Measurements from ENCODE around the gene NCAPH2.

Gene NCAPH2

DNA sequence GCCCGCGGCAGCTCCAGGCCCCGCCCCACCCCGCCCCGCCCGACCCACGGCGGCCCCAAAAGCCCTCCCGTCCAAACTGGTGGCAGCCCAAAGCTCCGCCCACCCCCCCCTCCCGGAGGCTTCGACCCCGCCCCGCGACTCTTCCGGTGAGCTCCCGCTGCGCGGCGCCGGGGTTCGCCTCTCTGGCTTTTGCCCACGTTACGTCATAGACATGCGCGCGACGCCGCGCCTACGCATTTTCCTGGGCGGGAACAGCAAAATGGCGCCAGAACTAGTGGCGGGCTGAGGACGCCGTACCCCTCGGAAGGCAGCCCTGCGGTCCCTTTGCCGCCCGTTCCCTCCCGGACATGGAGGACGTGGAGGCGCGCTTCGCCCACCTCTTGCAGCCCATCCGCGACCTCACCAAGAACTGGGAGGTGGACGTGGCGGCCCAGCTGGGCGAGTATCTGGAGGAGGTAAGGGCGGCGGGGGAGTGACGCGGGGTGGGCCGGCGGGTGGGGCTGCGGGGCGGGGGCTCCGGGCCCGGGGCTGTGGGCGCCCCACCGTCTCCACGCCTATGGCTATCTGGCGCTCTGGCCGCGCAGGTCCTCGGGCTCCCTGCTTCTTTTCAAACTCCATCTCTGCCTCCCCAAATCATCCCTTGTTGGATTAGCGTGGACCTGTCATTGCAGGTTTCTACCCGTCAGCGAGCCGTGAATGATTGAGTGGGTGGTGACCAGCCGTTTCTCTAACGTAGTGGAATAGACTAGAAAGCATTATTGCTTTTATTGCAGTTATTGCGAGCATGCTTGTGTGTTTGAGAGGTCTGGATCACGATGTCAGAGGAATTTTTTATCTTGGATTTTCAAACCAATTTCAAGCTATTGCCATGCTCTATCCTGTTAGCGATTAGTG lies at the start of gene NCAPH2:
NCAPH2 (plus strand) TSS at position 234 of the 894 bp plus-strand sequence; CDS start at position 348, 114 bp downstream.
- H3K27ac Mint-ChIP-seq = peak within 1 kb of the TSS; percentile 98
- H3K36me3 Mint-ChIP-seq (ENCODE audit: low read depth) = peaks cover 62% of the 10 kb centered on the region
- peak; percentile 100 for DNase-seq
- peak within 1 kb of the TSS; percentile 98 for H3K4me3 Mint-ChIP-seq
- no peaks in the 10 kb centered on the region for H3K9me3 Mint-ChIP-seq
- H3K27me3 Mint-ChIP-seq = no peaks in the 10 kb centered on the region
- peaks cover 24% of the 10 kb centered on the region for H3K4me1 Mint-ChIP-seq (ENCODE audit: low read depth)

DNA sequence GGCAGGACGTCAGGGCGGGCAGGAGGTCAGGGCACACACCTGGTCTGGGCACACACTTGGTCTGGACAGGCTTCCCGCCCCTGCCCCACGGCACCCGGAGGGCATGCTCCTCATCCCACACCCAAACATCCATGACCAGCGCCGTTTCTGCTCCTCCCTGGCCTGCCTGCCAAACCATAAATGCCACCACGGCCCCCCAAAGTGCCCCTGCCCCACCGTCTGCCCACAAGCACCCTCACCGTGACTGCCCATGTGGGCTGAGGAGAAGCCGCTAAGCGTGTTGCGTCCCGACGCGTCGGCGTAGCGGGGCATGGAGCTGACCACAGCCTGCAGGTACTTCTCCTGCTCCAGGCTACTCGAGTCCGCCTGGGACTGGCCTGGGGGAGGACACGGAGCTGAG lies 49.0 kb upstream of the NCAPH2 start:
- Mint-ChIP-seq H3K9me3 (no peaks in the 10 kb centered on the region), H3K4me3 (no peak overlapping the region), H3K4me1 (ENCODE audit: low read depth) (peaks cover 3% of the 10 kb centered on the region), H3K27me3 (no peaks in the 10 kb centered on the region), H3K27ac (peak overlapping the region; percentile 75), H3K36me3 (ENCODE audit: low read depth) (peaks cover 91% of the 10 kb centered on the region)
- DNase-seq = no peak

DNA sequence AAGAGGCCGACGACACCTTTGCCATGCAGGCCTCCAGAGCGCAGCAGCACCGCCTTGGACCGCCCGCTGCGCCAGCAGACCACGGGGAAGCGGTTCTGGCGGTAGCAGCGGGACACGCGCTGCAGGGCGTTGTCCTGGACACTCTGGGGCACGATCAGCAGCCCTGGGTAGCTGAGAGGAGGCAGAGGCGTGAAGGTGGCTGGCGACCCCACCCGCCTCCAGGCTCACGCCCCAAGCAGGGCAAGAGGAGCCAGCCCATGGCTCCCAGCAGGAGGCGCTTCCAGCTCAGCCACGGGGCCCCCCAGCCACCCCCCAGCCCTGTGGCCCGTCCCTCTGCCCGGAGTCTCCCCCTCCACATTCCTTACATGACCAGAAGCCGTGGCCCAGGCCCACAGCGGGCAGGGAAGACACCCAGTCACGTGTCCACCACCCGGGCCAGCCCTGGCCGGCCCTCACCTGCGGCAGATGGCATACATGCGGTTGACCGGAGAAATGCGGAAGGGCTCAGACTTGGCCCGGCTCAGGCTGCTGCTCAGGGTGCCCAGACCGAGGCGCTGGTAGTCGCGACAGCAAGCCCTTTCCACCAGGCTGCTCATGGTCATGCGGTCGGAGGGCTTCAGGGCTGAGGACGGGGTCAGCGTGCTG lies 48.4 kb upstream of the NCAPH2 start:
- Mint-ChIP-seq H3K4me1 (ENCODE audit: low read depth) (no peaks in the 10 kb centered on the region), H3K4me3 (no peak overlapping the region), H3K27me3 (no peaks in the 10 kb centered on the region), H3K36me3 (ENCODE audit: low read depth) (peaks cover 91% of the 10 kb centered on the region), H3K9me3 (no peaks in the 10 kb centered on the region), H3K27ac (no peak overlapping the region)
- DNase-seq = no peak

DNA sequence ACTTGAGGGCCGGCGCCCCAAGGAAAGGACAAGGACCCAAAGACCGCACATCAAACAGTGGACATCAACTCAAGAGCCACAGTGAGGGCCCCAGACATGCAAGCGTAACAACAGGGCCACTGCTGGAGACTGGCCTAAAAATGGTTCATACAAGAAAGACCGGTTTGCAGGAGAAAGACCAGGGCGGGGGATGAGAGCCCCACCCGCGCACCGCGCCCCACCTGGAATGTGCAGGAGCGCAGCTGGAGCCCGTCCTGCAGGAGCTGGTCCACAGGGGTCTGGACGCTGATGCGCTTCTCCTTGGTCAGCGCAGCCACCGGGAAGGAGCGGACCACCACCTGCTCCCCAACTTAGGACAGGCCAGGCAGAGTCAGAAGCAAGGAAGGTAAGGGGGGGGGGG lies 47.1 kb upstream of the NCAPH2 start:
- DNase-seq = no peak
- Mint-ChIP-seq H3K9me3 (no peaks in the 10 kb centered on the region), H3K27me3 (no peaks in the 10 kb centered on the region), H3K27ac (no peak overlapping the region), H3K4me1 (ENCODE audit: low read depth) (no peaks in the 10 kb centered on the region), H3K4me3 (no peak overlapping the region), H3K36me3 (ENCODE audit: low read depth) (peaks cover 92% of the 10 kb centered on the region)

DNA sequence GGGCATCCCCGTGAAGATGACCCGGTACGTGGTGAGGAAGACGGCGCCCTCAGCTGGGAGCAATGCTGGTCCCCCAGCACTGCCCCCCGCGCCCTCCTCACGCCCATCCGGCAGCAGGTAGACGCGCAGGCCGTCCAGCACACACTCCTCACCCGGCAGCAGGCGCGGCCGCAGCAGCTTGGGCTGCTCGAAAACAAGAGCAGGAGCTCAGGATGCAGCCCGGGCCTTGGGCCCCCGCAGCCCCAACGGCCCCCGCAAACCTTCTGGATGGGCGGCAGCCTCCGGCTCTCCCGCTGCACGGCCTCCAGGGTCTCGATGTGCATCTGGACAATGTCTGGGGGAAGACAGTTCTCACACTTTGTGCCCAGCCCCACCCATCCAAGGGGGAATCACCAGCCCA lies 46.5 kb upstream of the NCAPH2 start:
- H3K4me3 Mint-ChIP-seq = no peak overlapping the region
- peaks cover 3% of the 10 kb centered on the region for H3K4me1 Mint-ChIP-seq (ENCODE audit: low read depth)
- H3K9me3 Mint-ChIP-seq = no peaks in the 10 kb centered on the region
- no peak overlapping the region for H3K27ac Mint-ChIP-seq
- peaks cover 94% of the 10 kb centered on the region for H3K36me3 Mint-ChIP-seq (ENCODE audit: low read depth)
- no peaks in the 10 kb centered on the region for H3K27me3 Mint-ChIP-seq
- no peak for DNase-seq

DNA sequence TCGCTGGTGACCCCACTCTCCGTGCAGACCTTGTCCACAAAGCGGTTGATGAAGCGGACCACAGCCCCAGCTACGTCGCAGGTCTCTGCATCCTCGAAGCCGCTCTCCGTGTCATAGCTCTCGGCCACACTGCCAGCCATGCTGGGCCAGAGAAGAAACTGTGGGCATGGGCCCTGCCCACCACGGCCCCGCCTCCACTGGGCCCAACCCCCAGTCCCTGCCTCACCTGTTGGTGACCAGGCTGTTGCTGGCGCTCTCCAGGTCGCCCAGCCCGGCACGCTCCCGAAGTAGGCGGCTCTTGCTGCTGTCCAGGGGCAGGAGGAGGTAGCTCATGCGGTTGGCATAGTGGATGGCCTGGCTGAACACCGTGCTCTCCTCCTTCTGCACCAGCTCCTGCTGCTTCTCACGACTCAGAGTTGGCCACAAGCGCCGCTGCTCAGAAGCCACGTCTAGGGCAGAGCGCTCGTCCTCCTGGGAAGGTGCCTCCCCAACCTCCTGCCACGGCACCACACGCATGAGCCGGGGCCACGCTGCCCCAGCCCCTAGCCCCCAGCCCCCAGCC lies 46.0 kb upstream of the NCAPH2 start:
- Mint-ChIP-seq H3K36me3 (ENCODE audit: low read depth) (peaks cover 94% of the 10 kb centered on the region), H3K9me3 (no peaks in the 10 kb centered on the region), H3K4me3 (no peak overlapping the region), H3K27ac (no peak overlapping the region), H3K27me3 (no peaks in the 10 kb centered on the region), H3K4me1 (ENCODE audit: low read depth) (peaks cover 8% of the 10 kb centered on the region)
- no peak for DNase-seq

DNA sequence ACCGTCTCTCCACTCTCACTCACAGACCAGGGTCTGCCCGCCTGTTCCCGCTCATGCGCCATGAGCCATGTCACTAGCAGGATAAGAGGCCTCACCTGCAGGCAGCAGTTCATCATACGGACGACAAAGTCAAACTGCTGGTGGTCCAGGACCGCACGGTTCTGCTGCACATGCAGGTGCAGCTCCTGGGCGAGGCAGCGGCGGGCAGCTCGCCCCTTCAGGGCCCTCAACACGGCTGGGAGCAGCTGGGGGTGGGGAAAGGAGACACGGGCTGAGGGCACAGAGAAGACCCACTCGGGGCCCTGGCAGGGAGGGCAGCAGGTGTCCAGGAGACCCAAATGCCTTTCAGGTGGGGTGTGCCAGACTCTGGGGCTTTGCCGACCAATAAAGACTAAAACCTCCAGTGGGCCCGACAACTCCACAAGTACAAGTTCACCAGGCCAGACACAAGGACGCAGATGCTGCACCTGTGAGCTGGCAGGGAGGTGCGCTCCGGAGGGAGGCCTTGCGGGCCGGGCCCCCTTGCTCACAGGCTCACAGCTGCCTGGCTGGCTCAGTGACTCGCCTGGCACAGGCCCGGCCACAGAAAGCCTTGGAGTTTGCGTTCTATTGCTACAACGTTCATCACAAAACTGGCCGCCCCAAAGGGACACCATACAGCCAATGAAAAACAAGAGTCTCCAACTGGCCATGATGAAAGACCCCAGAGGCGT lies 44.7 kb upstream of the NCAPH2 start:
- peak overlapping the region; percentile 12 for H3K27ac Mint-ChIP-seq
- H3K36me3 Mint-ChIP-seq (ENCODE audit: low read depth) = peaks cover 91% of the 10 kb centered on the region
- DNase-seq = no peak
- H3K9me3 Mint-ChIP-seq = no peaks in the 10 kb centered on the region
- no peaks in the 10 kb centered on the region for H3K27me3 Mint-ChIP-seq
- peaks cover 16% of the 10 kb centered on the region for H3K4me1 Mint-ChIP-seq (ENCODE audit: low read depth)
- no peak overlapping the region for H3K4me3 Mint-ChIP-seq

DNA sequence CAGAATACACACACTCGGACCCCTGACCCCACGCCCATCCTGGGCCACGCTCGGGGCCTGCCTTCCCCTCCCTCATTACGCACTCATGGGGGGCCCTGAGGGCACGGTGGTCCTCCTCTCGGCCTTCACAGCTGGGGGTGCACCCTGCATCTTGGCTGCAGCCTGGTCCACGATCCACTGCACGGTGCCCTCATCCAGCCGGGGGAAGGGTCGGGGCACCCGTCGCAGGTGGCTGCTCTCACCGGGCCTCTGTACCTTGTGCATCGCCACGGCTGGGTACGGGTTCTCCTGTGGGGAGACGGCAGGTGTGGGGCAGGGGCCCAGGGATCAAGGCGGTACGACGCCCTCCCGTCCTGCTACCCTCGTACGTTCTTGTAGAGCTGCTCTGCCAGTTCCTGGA lies 43.6 kb upstream of the NCAPH2 start:
- no peaks in the 10 kb centered on the region for H3K27me3 Mint-ChIP-seq
- no peak for DNase-seq
- peaks cover 80% of the 10 kb centered on the region for H3K36me3 Mint-ChIP-seq (ENCODE audit: low read depth)
- peaks cover 27% of the 10 kb centered on the region for H3K4me1 Mint-ChIP-seq (ENCODE audit: low read depth)
- H3K9me3 Mint-ChIP-seq = no peaks in the 10 kb centered on the region
- H3K4me3 Mint-ChIP-seq = no peak overlapping the region
- H3K27ac Mint-ChIP-seq = no peak overlapping the region

DNA sequence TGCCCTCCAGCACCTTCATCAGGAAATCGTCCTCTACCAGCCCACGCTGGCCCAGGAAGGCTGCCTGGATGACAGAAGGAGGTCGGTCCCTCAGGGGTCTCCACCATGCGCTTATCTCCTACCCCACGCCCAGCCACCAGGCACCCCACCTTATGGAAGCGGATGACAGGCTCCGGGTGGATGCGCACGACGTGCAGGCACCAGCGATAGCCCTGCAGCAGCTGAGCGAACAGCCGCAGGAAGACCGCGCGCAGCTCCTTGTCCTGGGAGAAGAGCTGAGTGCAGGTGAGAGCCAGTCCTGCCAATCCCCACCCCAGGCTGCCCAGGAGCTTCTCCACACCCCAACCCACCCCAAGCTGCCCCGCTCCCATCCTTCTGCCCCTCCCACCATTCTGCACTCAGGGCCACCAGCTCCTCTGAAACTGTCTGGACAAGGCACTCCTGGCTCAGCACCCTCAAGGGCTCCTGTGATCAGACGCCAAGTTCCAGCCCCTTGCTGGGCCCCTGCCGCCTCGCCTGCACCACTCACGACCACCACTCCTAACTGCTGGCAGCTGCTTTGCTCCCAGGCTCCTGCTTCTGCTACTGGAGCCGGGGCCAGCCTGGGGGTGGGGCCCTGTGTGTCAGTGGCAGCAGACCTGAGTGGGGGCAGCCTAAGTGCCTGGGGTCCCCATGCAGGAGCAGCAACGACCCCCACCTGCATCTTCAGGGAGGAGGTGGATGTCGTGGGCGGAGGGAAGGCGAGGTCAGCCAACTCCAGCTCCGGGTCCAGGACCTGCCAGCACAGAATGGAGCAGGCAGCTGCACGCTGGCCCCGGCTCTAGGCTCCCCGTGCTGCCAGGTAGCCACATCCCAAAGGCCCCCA lies 42.7 kb upstream of the NCAPH2 start:
- H3K36me3 Mint-ChIP-seq (ENCODE audit: low read depth) = peaks cover 73% of the 10 kb centered on the region
- H3K27me3 Mint-ChIP-seq = no peaks in the 10 kb centered on the region

DNA sequence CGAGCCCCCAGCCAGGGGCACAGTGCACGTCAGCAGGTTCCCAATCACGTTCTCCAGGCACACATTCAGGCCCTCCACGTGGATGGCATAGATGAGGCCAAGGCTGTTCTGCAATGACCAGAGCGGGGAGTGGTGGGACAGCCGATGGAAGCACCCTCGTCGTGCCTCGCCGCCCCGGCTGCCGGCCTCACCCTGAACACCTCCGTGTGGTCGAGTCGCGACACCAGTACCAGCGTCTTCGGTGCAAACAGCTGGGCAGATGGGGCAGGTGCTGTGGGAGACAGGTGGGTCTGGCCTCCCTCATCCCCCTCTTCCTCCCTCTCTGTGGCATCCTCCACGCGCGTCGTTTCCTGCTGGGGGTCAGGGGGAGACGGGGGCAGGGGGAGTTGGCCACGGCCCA lies 40.7 kb upstream of the NCAPH2 start:
- no peak overlapping the region for H3K4me3 Mint-ChIP-seq

More for the DNA sequence above, 42.7 kb upstream of the NCAPH2 start:
- Mint-ChIP-seq H3K27ac (no peak overlapping the region), H3K9me3 (no peaks in the 10 kb centered on the region), H3K4me3 (no peak overlapping the region), H3K4me1 (ENCODE audit: low read depth) (peaks cover 34% of the 10 kb centered on the region)
- no peak for DNase-seq

DNA sequence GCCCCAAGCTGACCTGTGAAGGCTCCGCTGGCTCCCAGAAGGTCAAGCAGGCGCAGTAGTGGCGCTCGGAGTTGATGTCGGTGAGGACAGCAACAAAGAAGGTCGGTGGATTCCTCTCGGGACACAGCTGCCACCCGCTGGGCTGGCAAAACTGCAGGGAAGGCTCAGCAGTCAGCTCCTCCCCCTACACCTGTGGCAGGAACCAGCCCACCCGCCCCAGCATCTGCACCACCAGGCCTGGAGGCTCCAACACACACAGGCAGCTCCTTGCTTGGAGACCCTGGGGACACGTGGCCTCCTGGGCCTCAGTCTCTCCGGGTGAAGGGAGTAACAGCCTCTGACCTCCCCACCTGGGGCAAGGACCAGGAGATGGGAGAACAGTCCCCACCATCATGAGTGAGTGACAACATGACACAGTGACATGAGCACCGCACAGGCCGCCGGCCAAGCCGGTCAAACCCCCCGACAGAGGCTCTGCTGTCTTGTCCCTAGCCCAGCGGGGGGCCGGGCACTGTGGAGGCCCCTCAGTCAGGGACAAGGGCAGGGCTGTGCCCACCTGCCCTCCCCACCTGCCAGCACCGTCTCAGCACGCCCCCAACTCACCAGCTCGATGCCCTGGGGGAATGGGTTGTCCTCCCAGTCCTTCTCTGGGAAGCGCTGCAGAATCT lies 40.1 kb upstream of the NCAPH2 start:
- no peak overlapping the region for H3K4me3 Mint-ChIP-seq
- H3K4me1 Mint-ChIP-seq (ENCODE audit: low read depth) = peaks cover 61% of the 10 kb centered on the region
- H3K27ac Mint-ChIP-seq = peak overlapping the region; percentile 67

More for the DNA sequence above, 40.7 kb upstream of the NCAPH2 start:
- H3K9me3 Mint-ChIP-seq = no peaks in the 10 kb centered on the region
- no peak for DNase-seq
- H3K27ac Mint-ChIP-seq = no peak overlapping the region
- peaks cover 59% of the 10 kb centered on the region for H3K36me3 Mint-ChIP-seq (ENCODE audit: low read depth)
- H3K4me1 Mint-ChIP-seq (ENCODE audit: low read depth) = peaks cover 55% of the 10 kb centered on the region
- H3K27me3 Mint-ChIP-seq = no peaks in the 10 kb centered on the region

DNA sequence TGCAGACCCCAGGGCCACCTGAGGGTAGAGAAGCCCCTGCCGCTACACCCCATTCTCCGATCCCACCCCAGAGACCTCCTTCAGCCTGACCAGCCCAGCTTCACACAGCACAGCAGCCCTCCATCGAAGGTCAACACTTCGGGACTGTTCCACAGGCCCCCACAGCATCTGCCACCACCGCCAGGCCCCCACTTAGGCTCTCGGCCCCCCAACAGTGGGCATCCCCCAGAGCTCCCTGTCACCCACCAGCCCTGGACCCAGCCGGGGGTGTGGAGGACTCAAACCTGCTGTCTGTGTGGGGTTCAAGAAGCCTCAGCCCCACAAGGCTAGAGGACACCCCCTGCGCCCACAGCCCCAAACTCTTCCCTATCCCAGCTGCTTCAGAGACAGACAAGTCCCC lies 39.4 kb upstream of the NCAPH2 start:
- H3K27me3 Mint-ChIP-seq = no peaks in the 10 kb centered on the region
- H3K27ac Mint-ChIP-seq = peak overlapping the region; percentile 94
- H3K4me1 Mint-ChIP-seq (ENCODE audit: low read depth) = peaks cover 68% of the 10 kb centered on the region
- H3K4me3 Mint-ChIP-seq = peak overlapping the region; percentile 96
- H3K9me3 Mint-ChIP-seq = no peaks in the 10 kb centered on the region
- peaks cover 55% of the 10 kb centered on the region for H3K36me3 Mint-ChIP-seq (ENCODE audit: low read depth)
- no peak for DNase-seq

More for the DNA sequence above, 40.1 kb upstream of the NCAPH2 start:
- peaks cover 57% of the 10 kb centered on the region for H3K36me3 Mint-ChIP-seq (ENCODE audit: low read depth)
- no peaks in the 10 kb centered on the region for H3K27me3 Mint-ChIP-seq
- H3K9me3 Mint-ChIP-seq = no peaks in the 10 kb centered on the region
- DNase-seq = no peak
